HEK293 (cell line): ENCODE measurements around the gene LRRC72.
A peak's percentile ranks its signal among the peaks of the same experiment; 100 is the strongest.
"Not testable (repeated sequence)": the region's sequence is repeated elsewhere in the genome, so short reads cannot be mapped to it uniquely, and the experiment has no call there.

Source experiments
- CTCF ChIA-PET: fragments of 350-600 bp; formaldehyde crosslinking; extraction: SDS; loops from one replicate; lab custom pipeline; 2021; ENCODE audit warnings: antibody characterized with exemption; lab: Yijun Ruan, JAX
- POLR2A ChIA-PET: fragments of 300-600 bp; formaldehyde crosslinking; extraction: SDS; loops from one replicate; lab custom pipeline; 2020; ENCODE audit warnings: antibody characterized with exemption, inconsistent platforms; lab: Yijun Ruan, JAX
- H3K27ac ChIP-seq: fragments of 200-500 bp; sonication (Bioruptor generic); 2 replicates; pipeline ENCODE4 v1.5.1; 2014; ENCODE audit warnings: low read depth, low read length, control low read depth, inconsistent platforms; ENCODE audit errors: extremely low read depth
- H3K36me3 ChIP-seq, 2 experiments: fragments of 200-500 bp in 1 of 2; sonication (Bioruptor generic) in 1 of 2; 1 replicate in 1 of 2; 2 replicates in 1 of 2; pipeline ENCODE4 v1.5.1; 2014 to 2017; ENCODE audit warnings: inconsistent platforms in 2 of 2, low read length in 2 of 2; ENCODE audit not compliant: control insufficient read depth in 2 of 2, insufficient read depth in 1 of 2
- H3K4me1 ChIP-seq: fragments of 200-500 bp; sonication (Bioruptor generic); 2 replicates; pipeline ENCODE4 v1.5.1; 2014; ENCODE audit warnings: mild to moderate bottlenecking, low read length, inconsistent platforms; ENCODE audit not compliant: control insufficient read depth, insufficient read depth
- H3K4me3 ChIP-seq: 2 replicates; pipeline ENCODE4 v1.5.1; 2011; ENCODE audit warnings: low read depth, mild to moderate bottlenecking, control low read depth, low read length, moderate library complexity
- H3K9me3 ChIP-seq: fragments of 200-500 bp; sonication (Bioruptor generic); 2 replicates; pipeline ENCODE4 v1.5.1; 2014; ENCODE audit warnings: low read depth, low read length, inconsistent platforms; ENCODE audit not compliant: control insufficient read depth, insufficient read depth
- GLI2 ChIP-seq: fragments of 450-650 bp; formaldehyde crosslinking; IDR thresholded peaks from 2 replicates; pipeline ENCODE4; 2017; ENCODE audit warnings: missing biosample characterization, missing genetic modification characterization, low read depth, borderline replicate concordance
- MYNN ChIP-seq: fragments of 450-650 bp; formaldehyde crosslinking; IDR thresholded peaks from 2 replicates; pipeline ENCODE4 v1.5.1; 2016; ENCODE audit warnings: missing biosample characterization, missing genetic modification characterization, borderline replicate concordance
- SP7 ChIP-seq: fragments of 450-650 bp; formaldehyde crosslinking; IDR thresholded peaks from 2 replicates; pipeline ENCODE4 v1.5.1; 2016; ENCODE audit warnings: missing biosample characterization, missing genetic modification characterization
- TCF7L2 ChIP-seq: IDR thresholded peaks from 2 replicates; pipeline ENCODE4 v1.6.1; 2011; ENCODE audit warnings: low read depth, mild to moderate bottlenecking, inconsistent platforms, low read length, moderate library complexity, borderline replicate concordance
- YY1 ChIP-seq: fragments of 450-650 bp; formaldehyde crosslinking; IDR thresholded peaks from 2 replicates; pipeline ENCODE4 v1.5.1; 2018; ENCODE audit warnings: missing biosample characterization, missing genetic modification characterization
- ZBTB21 ChIP-seq: fragments of 450-650 bp; formaldehyde crosslinking; IDR thresholded peaks from 2 replicates; pipeline ENCODE4 v1.5.1; 2017; ENCODE audit warnings: missing biosample characterization, missing genetic modification characterization
- ZFHX2 ChIP-seq: fragments of 450-650 bp; formaldehyde crosslinking; conservative IDR thresholded peaks from 2 replicates; pipeline ENCODE4 v1.5.1; 2016; ENCODE audit warnings: missing biosample characterization, missing genetic modification characterization
- ZNF248 ChIP-seq: fragments of 450-650 bp; formaldehyde crosslinking; IDR thresholded peaks from 2 replicates; pipeline ENCODE4 v1.5.1; 2017; ENCODE audit warnings: missing biosample characterization, missing genetic modification characterization
- ZNF366 ChIP-seq: fragments of 450-650 bp; formaldehyde crosslinking; conservative IDR thresholded peaks from 2 replicates; pipeline ENCODE4 v1.5.1; 2016; ENCODE audit warnings: missing biosample characterization, missing genetic modification characterization
- ZNF623 ChIP-seq: fragments of 450-650 bp; formaldehyde crosslinking; IDR thresholded peaks from 2 replicates; pipeline ENCODE4 v1.5.1; 2016; ENCODE audit warnings: missing biosample characterization, missing genetic modification characterization
- ZNF677 ChIP-seq: fragments of 450-650 bp; IDR thresholded peaks from 2 replicates; pipeline ENCODE4 v1.5.0; 2018; ENCODE audit warnings: missing biosample characterization, mild to moderate bottlenecking, missing genetic modification characterization, moderate library complexity
- TF ChIP-seq, protein P1 (sequence below): fragments of 450-650 bp; formaldehyde crosslinking; IDR thresholded peaks from 2 replicates; pipeline ENCODE4 v1.5.1; 2017; ENCODE audit warnings: missing biosample characterization, missing genetic modification characterization
- TF ChIP-seq, protein P2 (sequence below): fragments of 450-650 bp; formaldehyde crosslinking; IDR thresholded peaks from 2 replicates; pipeline ENCODE4 v1.5.1; 2016; ENCODE audit warnings: missing biosample characterization, missing genetic modification characterization

LRRC72 gene

DNA sequence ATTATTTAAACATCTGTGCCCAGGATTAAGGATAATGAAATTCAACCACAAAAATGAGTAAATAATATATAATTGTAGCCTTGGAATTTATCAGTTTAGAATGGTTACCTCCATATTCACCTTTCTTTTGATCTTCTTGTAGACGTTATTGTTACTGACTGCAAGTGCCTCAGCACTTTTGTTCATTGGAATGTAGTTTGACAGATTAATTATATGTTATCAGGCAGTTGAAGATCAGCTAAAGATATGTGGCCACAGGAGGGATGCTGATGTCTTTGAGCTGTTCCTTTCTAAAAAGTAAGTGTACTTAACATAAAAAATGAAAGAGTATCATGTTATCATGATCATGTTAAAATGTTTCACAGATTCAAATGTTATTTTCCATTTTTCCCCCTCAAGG is 5.6 kb downstream of the LRRC72 start:
- H3K4me3 ChIP-seq, result no peak overlapping the region
- H3K27ac ChIP-seq, result no peak overlapping the region
- CTCF ChIA-PET, result interaction anchor here (0.7 to 1.0 kb wide), 3 partner anchors 8 to 439 kb away, joined by 3 to 10 read pairs (median 3); no protein-coding TSS in a partner anchor
- no peaks in the 10 kb centered on the region for H3K9me3 ChIP-seq
- no peaks in the 10 kb centered on the region for H3K36me3 ChIP-seq
- no peaks in the 10 kb centered on the region for H3K4me1 ChIP-seq
- no peak for TF ChIP-seq ZNF366
- TF ChIP-seq ZNF623 (tag by site-specific recombination), result no peak
- TF ChIP-seq, protein P1, sequence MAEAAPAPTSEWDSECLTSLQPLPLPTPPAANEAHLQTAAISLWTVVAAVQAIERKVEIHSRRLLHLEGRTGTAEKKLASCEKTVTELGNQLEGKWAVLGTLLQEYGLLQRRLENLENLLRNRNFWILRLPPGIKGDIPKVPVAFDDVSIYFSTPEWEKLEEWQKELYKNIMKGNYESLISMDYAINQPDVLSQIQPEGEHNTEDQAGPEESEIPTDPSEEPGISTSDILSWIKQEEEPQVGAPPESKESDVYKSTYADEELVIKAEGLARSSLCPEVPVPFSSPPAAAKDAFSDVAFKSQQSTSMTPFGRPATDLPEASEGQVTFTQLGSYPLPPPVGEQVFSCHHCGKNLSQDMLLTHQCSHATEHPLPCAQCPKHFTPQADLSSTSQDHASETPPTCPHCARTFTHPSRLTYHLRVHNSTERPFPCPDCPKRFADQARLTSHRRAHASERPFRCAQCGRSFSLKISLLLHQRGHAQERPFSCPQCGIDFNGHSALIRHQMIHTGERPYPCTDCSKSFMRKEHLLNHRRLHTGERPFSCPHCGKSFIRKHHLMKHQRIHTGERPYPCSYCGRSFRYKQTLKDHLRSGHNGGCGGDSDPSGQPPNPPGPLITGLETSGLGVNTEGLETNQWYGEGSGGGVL (tag by site-specific recombination), result no peak
- TF ChIP-seq SP7 (tag by site-specific recombination), result peak; percentile 53; the same call in 1 of the 2 replicates
- peak; percentile 69; the same call in 1 of the 2 replicates for TF ChIP-seq TCF7L2
- no peak for TF ChIP-seq YY1 (tag by site-specific recombination)
- TF ChIP-seq, protein P2, sequence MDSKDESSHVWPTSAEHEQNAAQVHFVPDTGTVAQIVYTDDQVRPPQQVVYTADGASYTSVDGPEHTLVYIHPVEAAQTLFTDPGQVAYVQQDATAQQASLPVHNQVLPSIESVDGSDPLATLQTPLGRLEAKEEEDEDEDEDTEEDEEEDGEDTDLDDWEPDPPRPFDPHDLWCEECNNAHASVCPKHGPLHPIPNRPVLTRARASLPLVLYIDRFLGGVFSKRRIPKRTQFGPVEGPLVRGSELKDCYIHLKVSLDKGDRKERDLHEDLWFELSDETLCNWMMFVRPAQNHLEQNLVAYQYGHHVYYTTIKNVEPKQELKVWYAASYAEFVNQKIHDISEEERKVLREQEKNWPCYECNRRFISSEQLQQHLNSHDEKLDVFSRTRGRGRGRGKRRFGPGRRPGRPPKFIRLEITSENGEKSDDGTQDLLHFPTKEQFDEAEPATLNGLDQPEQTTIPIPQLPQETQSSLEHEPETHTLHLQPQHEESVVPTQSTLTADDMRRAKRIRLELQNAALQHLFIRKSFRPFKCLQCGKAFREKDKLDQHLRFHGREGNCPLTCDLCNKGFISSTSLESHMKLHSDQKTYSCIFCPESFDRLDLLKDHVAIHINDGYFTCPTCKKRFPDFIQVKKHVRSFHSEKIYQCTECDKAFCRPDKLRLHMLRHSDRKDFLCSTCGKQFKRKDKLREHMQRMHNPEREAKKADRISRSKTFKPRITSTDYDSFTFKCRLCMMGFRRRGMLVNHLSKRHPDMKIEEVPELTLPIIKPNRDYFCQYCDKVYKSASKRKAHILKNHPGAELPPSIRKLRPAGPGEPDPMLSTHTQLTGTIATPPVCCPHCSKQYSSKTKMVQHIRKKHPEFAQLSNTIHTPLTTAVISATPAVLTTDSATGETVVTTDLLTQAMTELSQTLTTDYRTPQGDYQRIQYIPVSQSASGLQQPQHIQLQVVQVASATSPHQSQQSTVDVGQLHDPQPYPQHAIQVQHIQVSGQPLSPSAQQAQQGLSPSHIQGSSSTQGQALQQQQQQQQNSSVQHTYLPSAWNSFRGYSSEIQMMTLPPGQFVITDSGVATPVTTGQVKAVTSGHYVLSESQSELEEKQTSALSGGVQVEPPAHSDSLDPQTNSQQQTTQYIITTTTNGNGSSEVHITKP (tag by site-specific recombination), result no peak
- POLR2A ChIA-PET, result no interaction called here

DNA sequence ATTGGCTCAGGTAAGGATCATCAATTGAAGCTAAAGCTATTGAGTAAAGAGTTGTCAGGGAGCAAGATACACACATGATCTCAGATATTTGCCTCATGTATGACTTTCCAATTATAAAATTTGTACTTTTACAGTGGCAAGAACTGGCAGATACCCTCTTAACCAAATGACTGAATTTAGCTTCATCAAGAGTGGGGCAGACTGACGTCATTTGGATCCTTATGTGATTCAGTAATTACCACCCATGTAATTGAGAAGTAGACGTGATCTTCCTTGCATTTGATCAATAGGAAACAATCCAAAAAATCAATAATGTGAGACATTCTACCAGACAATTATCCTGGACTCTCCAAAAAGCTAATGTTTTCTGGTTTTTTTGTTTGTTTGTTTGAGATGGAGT is 8.9 kb downstream of the LRRC72 start:
- no peak overlapping the region for H3K27ac ChIP-seq
- no peak overlapping the region for H3K4me3 ChIP-seq
- no peak for TF ChIP-seq ZNF677 (tag by site-specific recombination)
- TF ChIP-seq GLI2, result no peak
- no peak for TF ChIP-seq ZFHX2 (tag by site-specific recombination)
- TF ChIP-seq ZNF248 (tag by site-specific recombination), result no peak
- TF ChIP-seq, protein P1 (tag by site-specific recombination), result no peak
- TF ChIP-seq ZBTB21 (tag by site-specific recombination), result no peak
- TF ChIP-seq MYNN, result no peak
- CTCF ChIA-PET, result no interaction called here
- POLR2A ChIA-PET, result no interaction called here
- no peaks in the 10 kb centered on the region for H3K9me3 ChIP-seq
- H3K36me3 ChIP-seq, result no peaks in the 10 kb centered on the region
- H3K4me1 ChIP-seq, result no peaks in the 10 kb centered on the region

DNA sequence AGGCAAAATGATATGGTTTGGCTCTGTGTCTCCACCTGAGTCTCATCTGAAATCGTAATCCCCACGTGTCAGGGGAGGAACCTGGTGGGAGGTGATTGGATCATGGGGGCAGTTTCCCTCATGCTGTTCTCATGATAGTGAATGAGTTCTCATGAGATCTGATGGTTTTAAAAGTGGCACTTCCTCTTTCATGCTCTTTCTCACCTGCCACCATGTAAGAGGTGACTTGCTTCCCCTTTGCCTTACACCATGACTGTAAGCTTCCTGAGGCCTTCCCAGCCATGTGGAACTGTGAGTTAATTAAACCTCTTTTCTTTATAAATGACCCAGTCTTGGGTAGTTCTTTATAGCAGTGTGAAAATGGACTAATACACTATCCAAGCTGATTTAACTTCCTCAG is 13.9 kb downstream of the LRRC72 start:
- H3K27ac ChIP-seq, H3K9me3 ChIP-seq, H3K4me3 ChIP-seq, H3K36me3 ChIP-seq, H3K4me1 ChIP-seq, POLR2A ChIA-PET: not testable (repeated sequence)
- CTCF ChIA-PET, result interaction anchor here (1.2 kb wide), 1 partner anchor 104 kb away, joined by 3 read pairs; no protein-coding TSS in a partner anchor
